Osteoblast (primary cell): Measurements from ENCODE around the gene PSMD2. TPM values are rescaled to one million over a fixed set of nuclear protein-coding genes. Genes with fewer than 3 reads are reported as not detected.
A peak's percentile ranks its signal among the peaks of the same experiment; 100 is the strongest.

Experiments
- DNase-seq: peaks from one replicate; pipeline ENCODE4 v3.0.0; 2011; ENCODE audit warnings: low spot score, mixed read lengths; ENCODE audit not compliant: insufficient read length; ENCODE audit errors: missing footprints
- H2AFZ ChIP-seq: 2 replicates; pipeline ENCODE4 v1.6.0; 2011; ENCODE audit warnings: mild to moderate bottlenecking, low read length
- H3K27ac ChIP-seq: 2 replicates; pipeline ENCODE4 v1.5.1; 2011; ENCODE audit warnings: mild to moderate bottlenecking, low read depth, low read length, moderate library complexity
- H3K27me3 ChIP-seq: 2 replicates; pipeline ENCODE4 v1.6.0; 2012; ENCODE audit warnings: mild to moderate bottlenecking, control low read depth, inconsistent platforms, low read length, moderate library complexity; ENCODE audit not compliant: insufficient read depth
- H3K36me3 ChIP-seq: 2 replicates; pipeline ENCODE4 v1.5.1; 2011; ENCODE audit warnings: mild to moderate bottlenecking, low read length, control low read depth, moderate library complexity; ENCODE audit not compliant: insufficient read depth
- H3K4me1 ChIP-seq: 2 replicates; pipeline ENCODE4 v1.5.1; 2011; ENCODE audit warnings: mild to moderate bottlenecking, low read length, control low read depth, moderate library complexity; ENCODE audit not compliant: insufficient read depth
- H3K4me2 ChIP-seq: 2 replicates; pipeline ENCODE4 v1.6.0; 2011; ENCODE audit warnings: mild to moderate bottlenecking, low read length; ENCODE audit not compliant: insufficient read depth
- H3K4me3 ChIP-seq: fragments of 200-600 bp; sonication (generic); 3 replicates; pipeline ENCODE4 v1.5.1; 2012; ENCODE audit warnings: mild to moderate bottlenecking, low read length, inconsistent platforms; ENCODE audit not compliant: insufficient read depth
- H3K79me2 ChIP-seq: 2 replicates; pipeline ENCODE4 v1.6.0; 2012; ENCODE audit warnings: mild to moderate bottlenecking, low read length, control low read depth, inconsistent platforms; ENCODE audit not compliant: insufficient read depth
- H3K9me3 ChIP-seq: 2 replicates; pipeline ENCODE4 v1.5.1; 2011; ENCODE audit warnings: low read depth, low read length, control low read depth
- H4K20me1 ChIP-seq: 2 replicates; pipeline ENCODE4 v1.6.0; 2012; ENCODE audit warnings: mild to moderate bottlenecking, low read length, control low read depth; ENCODE audit not compliant: insufficient read depth
- total RNA-seq: library from RNA; depleted of rRNA; stranded (reverse); fragments of >200 nt; gene quantifications from 2 replicates; pipeline ENCODE4 v1.2.3, GENCODE V29; 2012
- TF ChIP-seq, protein P1 (sequence below): IDR thresholded peaks from 2 replicates; pipeline ENCODE4 v1.5.1; 2011; ENCODE audit warnings: mild to moderate bottlenecking, low read depth, low read length, moderate library complexity; ENCODE audit errors: extremely low read depth

Gene PSMD2
- total RNA-seq, 1 donor: 301 TPM

DNA sequence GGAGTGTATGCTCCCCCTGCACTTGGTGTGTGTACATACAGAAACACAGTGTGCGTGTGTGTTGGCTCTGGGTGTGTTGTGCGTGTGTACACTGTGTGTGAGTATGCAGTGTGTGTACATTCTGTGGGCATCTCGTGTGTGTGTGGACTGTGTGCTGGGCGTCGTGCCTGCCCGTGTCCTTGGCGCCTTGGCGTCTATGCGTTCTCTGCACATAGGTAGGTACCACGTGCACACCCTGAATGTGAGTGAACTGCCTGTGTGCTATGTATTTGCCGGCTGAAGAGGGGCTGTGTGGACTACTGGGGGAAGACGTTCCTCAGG lies 23.7 kb upstream of the PSMD2 start:
- Histone ChIP-seq H3K36me3 (no peaks in the 10 kb centered on the region), H3K4me1 (no peaks in the 10 kb centered on the region), H3K9me3 (no peaks in the 10 kb centered on the region), H3K4me3 (no peak overlapping the region), H3K27ac (no peak overlapping the region), H3K79me2 (no peaks in the 10 kb centered on the region), H3K4me2 (no peak overlapping the region), H3K27me3 (peaks cover 43% of the 10 kb centered on the region), H4K20me1 (no peaks in the 10 kb centered on the region), H2AFZ (no peak overlapping the region)
- peak; percentile 53 for DNase-seq
- TF ChIP-seq, protein P1, sequence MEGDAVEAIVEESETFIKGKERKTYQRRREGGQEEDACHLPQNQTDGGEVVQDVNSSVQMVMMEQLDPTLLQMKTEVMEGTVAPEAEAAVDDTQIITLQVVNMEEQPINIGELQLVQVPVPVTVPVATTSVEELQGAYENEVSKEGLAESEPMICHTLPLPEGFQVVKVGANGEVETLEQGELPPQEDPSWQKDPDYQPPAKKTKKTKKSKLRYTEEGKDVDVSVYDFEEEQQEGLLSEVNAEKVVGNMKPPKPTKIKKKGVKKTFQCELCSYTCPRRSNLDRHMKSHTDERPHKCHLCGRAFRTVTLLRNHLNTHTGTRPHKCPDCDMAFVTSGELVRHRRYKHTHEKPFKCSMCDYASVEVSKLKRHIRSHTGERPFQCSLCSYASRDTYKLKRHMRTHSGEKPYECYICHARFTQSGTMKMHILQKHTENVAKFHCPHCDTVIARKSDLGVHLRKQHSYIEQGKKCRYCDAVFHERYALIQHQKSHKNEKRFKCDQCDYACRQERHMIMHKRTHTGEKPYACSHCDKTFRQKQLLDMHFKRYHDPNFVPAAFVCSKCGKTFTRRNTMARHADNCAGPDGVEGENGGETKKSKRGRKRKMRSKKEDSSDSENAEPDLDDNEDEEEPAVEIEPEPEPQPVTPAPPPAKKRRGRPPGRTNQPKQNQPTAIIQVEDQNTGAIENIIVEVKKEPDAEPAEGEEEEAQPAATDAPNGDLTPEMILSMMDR: no peak

DNA sequence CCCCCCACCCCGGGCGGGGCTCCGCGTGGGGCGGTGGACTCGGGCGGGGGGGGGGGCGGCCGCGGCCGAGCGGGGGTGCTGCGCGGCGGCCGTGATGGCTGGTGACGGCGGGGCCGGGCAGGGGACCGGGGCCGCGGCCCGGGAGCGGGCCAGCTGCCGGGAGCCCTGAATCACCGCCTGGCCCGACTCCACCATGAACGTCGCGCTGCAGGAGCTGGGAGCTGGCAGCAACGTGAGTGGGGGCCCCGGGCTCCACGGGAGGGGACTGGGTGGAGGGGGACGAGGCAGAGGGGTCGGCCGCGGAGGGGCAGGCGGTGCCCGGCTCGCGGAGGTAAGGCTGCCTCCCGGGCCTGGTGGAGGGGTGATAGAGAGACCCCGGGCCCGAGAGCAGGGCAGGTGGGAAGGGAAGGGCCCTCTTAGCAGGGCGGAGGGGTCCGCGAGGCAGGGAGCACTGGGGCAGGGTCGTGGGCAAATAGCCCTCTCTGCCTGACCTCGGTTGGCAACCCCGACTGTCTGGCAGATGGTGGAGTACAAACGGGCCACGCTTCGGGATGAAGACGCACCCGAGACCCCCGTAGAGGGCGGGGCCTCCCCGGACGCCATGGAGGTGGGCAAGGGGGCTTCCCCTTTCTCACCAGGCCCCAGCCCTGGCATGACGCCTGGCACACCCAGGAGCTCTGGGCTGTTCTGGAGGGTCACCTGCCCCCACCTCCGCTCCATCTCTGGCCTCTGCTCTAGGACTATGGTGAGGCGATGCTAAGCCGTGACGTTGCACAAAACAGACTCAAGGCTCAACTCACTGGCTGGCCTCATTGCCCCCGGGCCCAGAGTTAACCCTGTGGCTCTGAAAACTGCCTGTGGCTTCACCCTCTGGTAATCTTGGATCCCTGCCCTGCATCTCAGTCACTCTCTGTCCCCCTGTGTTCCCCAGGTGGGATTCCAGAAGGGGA lies 22.8 kb upstream of the PSMD2 start, which contains the start of gene ECE2:
ECE2 (plus strand) TSS at position 62 of the 950 bp plus-strand sequence; CDS start at position 194, 132 bp downstream.
- no peak within 1 kb of the TSS for H3K27ac ChIP-seq
- H3K4me2 ChIP-seq: no peak within 1 kb of the TSS
- no peaks in the 10 kb centered on the region for H3K4me1 ChIP-seq
- TF ChIP-seq, protein P1: no peak
- H2AFZ ChIP-seq: no peak within 1 kb of the TSS
- H3K4me3 ChIP-seq: no peak within 1 kb of the TSS
- H3K79me2 ChIP-seq: no peaks in the 10 kb centered on the region
- peaks cover 40% of the 10 kb centered on the region for H3K27me3 ChIP-seq
- peak; percentile 87 for DNase-seq
- H4K20me1 ChIP-seq: no peaks in the 10 kb centered on the region
- H3K36me3 ChIP-seq: no peaks in the 10 kb centered on the region
- H3K9me3 ChIP-seq: no peaks in the 10 kb centered on the region

DNA sequence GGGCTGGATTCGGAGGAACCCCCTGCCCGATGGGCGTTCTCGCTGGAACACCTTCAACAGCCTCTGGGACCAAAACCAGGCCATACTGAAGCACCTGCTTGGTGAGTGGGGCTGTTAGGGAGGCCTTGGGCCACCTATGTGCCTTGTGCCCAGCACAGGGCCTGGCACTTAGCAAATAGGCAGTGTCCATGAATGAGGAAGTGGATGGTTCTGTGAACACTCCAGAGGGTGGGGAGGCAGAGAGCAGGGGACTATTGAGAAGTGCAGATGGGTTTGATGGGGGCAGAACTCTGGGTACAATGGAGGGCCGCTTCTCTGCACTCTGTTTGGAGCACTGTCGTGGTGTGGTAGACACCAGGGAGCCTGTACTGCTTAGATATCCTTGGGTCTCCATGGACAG lies 21.7 kb upstream of the PSMD2 start:
- Histone ChIP-seq H3K27ac (no peak overlapping the region), H2AFZ (no peak overlapping the region), H4K20me1 (no peaks in the 10 kb centered on the region), H3K9me3 (no peaks in the 10 kb centered on the region), H3K4me3 (no peak overlapping the region), H3K36me3 (no peaks in the 10 kb centered on the region), H3K27me3 (peaks cover 43% of the 10 kb centered on the region), H3K4me2 (no peak overlapping the region), H3K79me2 (no peaks in the 10 kb centered on the region), H3K4me1 (no peaks in the 10 kb centered on the region)
- DNase-seq: peak; percentile 10
- TF ChIP-seq, protein P1: no peak

DNA sequence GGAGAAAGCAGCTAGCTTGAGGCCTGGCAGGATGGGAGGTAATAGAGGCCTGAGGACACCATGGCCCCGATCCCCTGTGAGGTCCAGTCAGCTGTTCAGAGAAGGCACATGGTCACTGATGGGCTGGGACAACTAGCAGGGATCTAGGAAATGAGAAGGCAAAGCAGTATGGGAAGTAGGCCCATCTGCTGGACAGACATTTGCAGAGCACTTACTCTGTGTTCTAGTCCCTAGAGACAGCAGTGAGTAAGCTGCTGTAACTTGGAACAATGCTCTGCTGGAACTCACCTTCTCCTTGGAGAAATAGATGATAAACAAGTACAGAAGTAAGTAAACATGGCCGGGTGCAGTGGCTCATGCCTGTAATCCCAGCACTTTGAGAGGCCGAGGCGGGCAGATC lies 16.1 kb upstream of the PSMD2 start:
- H3K4me1 ChIP-seq: no peaks in the 10 kb centered on the region
- H3K36me3 ChIP-seq: no peaks in the 10 kb centered on the region
- no peaks in the 10 kb centered on the region for H4K20me1 ChIP-seq
- TF ChIP-seq, protein P1: no peak
- no peak overlapping the region for H2AFZ ChIP-seq
- H3K4me2 ChIP-seq: no peak overlapping the region
- no peak overlapping the region for H3K27ac ChIP-seq
- no peak overlapping the region for H3K4me3 ChIP-seq
- H3K79me2 ChIP-seq: no peaks in the 10 kb centered on the region
- peak; percentile 35 for DNase-seq
- H3K9me3 ChIP-seq: no peaks in the 10 kb centered on the region
- peaks cover 20% of the 10 kb centered on the region for H3K27me3 ChIP-seq
